Panc1 (cell line): ENCODE data around the gene PCTP. TPM values are rescaled to one million over a fixed set of nuclear protein-coding genes. Genes with fewer than 3 reads are reported as not detected.

Experiments
- ATAC-seq: fragments of 200-7000 bp; cut with Tn5 transposase; 2 replicates; pipeline ENCODE4 v1.9.1; 2020; ENCODE audit warnings: mild to moderate bottlenecking, moderate library complexity
- BruUV-seq: library from RNA; stranded (reverse); fragments of 400-500 nt; replicated peaks from 2 replicates; lab custom pipeline; 2021; lab: Mats Ljungman, UMichigan
- CTCF ChIA-PET: fragments of 300-600 bp; sonication (Branson Sonifier 250); formaldehyde crosslinking; loops from one replicate; lab custom pipeline; 2022; ENCODE audit warnings: antibody characterized with exemption; lab: Charles Lee
- POLR2A ChIA-PET: fragments of 300-600 bp; sonication (Branson Sonifier 250); formaldehyde crosslinking; loops from one replicate; lab custom pipeline; 2022; ENCODE audit warnings: antibody characterized with exemption; lab: Charles Lee
- DNase-seq: peaks from one replicate; pipeline ENCODE4 v3.0.0-alpha.2; 2010; ENCODE audit warnings: low read depth, low spot score
- H3K27ac ChIP-seq: 2 replicates; pipeline ENCODE4 v1.5.1; 2011; ENCODE audit warnings: mild to moderate bottlenecking, low read length, inconsistent platforms
- H3K27me3 ChIP-seq: fragments of 200-500 bp; sonication (Bioruptor generic); 2 replicates; pipeline ENCODE4 v1.6.0; 2014; ENCODE audit warnings: low read length, inconsistent platforms; ENCODE audit not compliant: control insufficient read depth, insufficient read depth
- H3K36me3 ChIP-seq: fragments of 200-500 bp; sonication (Bioruptor generic); 2 replicates; pipeline ENCODE4 v1.5.1; 2014; ENCODE audit warnings: inconsistent platforms, mild to moderate bottlenecking, low read length, moderate library complexity; ENCODE audit not compliant: control insufficient read depth, insufficient read depth
- H3K4me1 ChIP-seq: 2 replicates; pipeline ENCODE4 v1.5.1; 2011; ENCODE audit warnings: inconsistent platforms, mild to moderate bottlenecking, low read length, moderate library complexity; ENCODE audit not compliant: control insufficient read depth, insufficient read depth
- H3K4me3 ChIP-seq, 2 experiments: 2 replicates each; pipeline ENCODE4 v1.5.1; 2011 to 2012; ENCODE audit warnings: low read depth in 2 of 2, low read length in 2 of 2, mild to moderate bottlenecking in 2 of 2, inconsistent platforms in 1 of 2, moderate library complexity in 1 of 2
- H3K9me3 ChIP-seq: fragments of 200-500 bp; sonication (Bioruptor generic); 2 replicates; pipeline ENCODE4 v1.5.1; 2014; ENCODE audit warnings: low read depth, mild to moderate bottlenecking, inconsistent platforms, low read length, moderate library complexity; ENCODE audit not compliant: control insufficient read depth, insufficient read depth
- CTCF ChIP-seq: fragments of 450-650 bp; IDR thresholded peaks from 2 replicates; pipeline ENCODE4 v1.5.1; 2017; ENCODE audit warnings: mild to moderate bottlenecking
- POLR2AphosphoS5 ChIP-seq: IDR thresholded peaks from 2 replicates; pipeline ENCODE4 v1.6.1; 2012; ENCODE audit warnings: mild to moderate bottlenecking, low read depth, low read length, moderate library complexity
- REST ChIP-seq, 2 experiments: IDR thresholded peaks; 2 replicates each; pipeline ENCODE4 v1.6.1; 2011 to 2012; ENCODE audit warnings: low read depth in 2 of 2, control low read depth in 1 of 2, low read length in 1 of 2, mild to moderate bottlenecking in 1 of 2, moderate library complexity in 1 of 2; ENCODE audit not compliant: insufficient read depth in 1 of 2
- SIN3A ChIP-seq: IDR thresholded peaks from 2 replicates; pipeline ENCODE4 v1.6.1; 2012; ENCODE audit warnings: low read depth, mild to moderate bottlenecking, low read length, moderate library complexity, borderline replicate concordance; ENCODE audit not compliant: insufficient read depth
- TCF7L2 ChIP-seq: IDR thresholded peaks from 2 replicates; pipeline ENCODE4 v1.6.1; 2011; ENCODE audit warnings: mild to moderate bottlenecking, low read depth, low read length, inconsistent platforms
- in situ Hi-C: cut with HindIII; loops from 2 replicates; pipeline ENCODE4 v1.10.0; 2016; ENCODE audit warnings: low sequenced_read_pairs, low pct_unique_long_range_greater_than_20kb
- intact Hi-C: fragments of 100-400 bp; cut with micrococcal nuclease; formaldehyde crosslinking; loops from one replicate; pipeline ENCODE4 v1.10.0; 2022; ENCODE audit not compliant: unreplicated experiment
- total RNA-seq: library from RNA; stranded (reverse); gene quantifications from one replicate; pipeline ENCODE4 v1.2.1, GENCODE V29; 2021; ENCODE audit not compliant: unreplicated experiment

Gene PCTP
- total RNA-seq, 1 experiment from 2014 or later = 23.7 TPM

- ChIA-PET POLR2A (no interaction called here), CTCF (no interaction called here)
- intact Hi-C loops (no loop called here), in situ Hi-C loops (no loop called here)
- TF ChIP-seq CTCF = no peak
- no peak for TF ChIP-seq POLR2AphosphoS5
- TF ChIP-seq SIN3A = no peak
- TF ChIP-seq TCF7L2 = no peak
- TF ChIP-seq REST (IDR thresholded peaks at IDR 0.05; ENCODE audit: insufficient read depth in 1 of 2, low read depth in 2 of 2, low read length in 1 of 2) = no peak
- DNase-seq = no peak
- ATAC-seq = no peak
- Histone ChIP-seq H3K36me3 (no peaks in the 10 kb centered on the region), H3K27me3 (peaks cover 4% of the 10 kb centered on the region; the same call in 1 of the 2 replicates), H3K4me1 (no peaks in the 10 kb centered on the region), H3K4me3 (no peak overlapping the region), H3K27ac (no peak overlapping the region), H3K9me3 (no peaks in the 10 kb centered on the region)
- BruUV-seq = no TSS peak
Observed at GRCh38 chr17:55728361-55728760, 22.5 kb upstream of the PCTP start.

- CTCF ChIA-PET = no interaction called here
- no peaks in the 10 kb centered on the region for H3K4me1 ChIP-seq
- no peaks in the 10 kb centered on the region for H3K9me3 ChIP-seq
- POLR2A ChIA-PET = no interaction called here
- H3K27ac ChIP-seq = no peak overlapping the region
- TF ChIP-seq REST (IDR thresholded peaks at IDR 0.05; ENCODE audit: insufficient read depth in 1 of 2, low read depth in 2 of 2, low read length in 1 of 2) (no peak), CTCF (no peak), SIN3A (no peak)
- H3K36me3 ChIP-seq = no peaks in the 10 kb centered on the region
- peaks cover 4% of the 10 kb centered on the region; the same call in 1 of the 2 replicates for H3K27me3 ChIP-seq
- ATAC-seq = no peak
- H3K4me3 ChIP-seq = no peak overlapping the region
- in situ Hi-C loops (no loop called here), intact Hi-C loops (no loop called here)
- no peak for DNase-seq
- BruUV-seq = no TSS peak
Observed at GRCh38 chr17:55728833-55729232, 22.0 kb upstream of the PCTP start.
